ENCODE results near the gene TMEM163.

TMEM163 gene

DNA sequence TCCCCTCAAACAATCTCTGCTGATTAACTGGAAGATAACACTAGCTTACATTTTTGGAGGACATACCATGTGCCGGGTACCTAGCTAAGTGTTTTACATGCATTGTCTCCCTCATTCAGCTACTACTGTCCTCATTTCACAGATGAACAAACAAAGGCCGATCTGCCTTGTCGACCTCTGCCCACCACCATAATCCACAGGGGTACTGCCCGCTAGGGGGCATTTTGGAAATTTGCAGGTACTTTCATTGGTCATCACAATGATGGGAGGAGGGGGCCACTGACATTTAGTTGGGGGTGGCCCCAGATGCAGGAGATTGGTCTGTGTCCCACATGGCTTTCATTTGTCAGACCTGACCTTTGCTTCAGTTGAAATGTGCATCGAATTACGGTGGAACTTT is 3.9 kb upstream of the TMEM163 start:
- H3K4me1 ChIP-seq (ENCODE audit: control insufficient read depth, insufficient read depth, low read length): no peaks in the 10 kb centered on the region
- no peak overlapping the region for H3K4me3 ChIP-seq (ENCODE audit: low read depth, low read length)
- ChIA-PET CTCF (no interaction called here), POLR2A (no interaction called here)
- H3K27ac ChIP-seq (ENCODE audit: extremely low read depth, low read depth, low read length): no peak overlapping the region
- no peaks in the 10 kb centered on the region for H3K9me3 ChIP-seq (ENCODE audit: control insufficient read depth, insufficient read depth, low read depth, low read length)
- H3K36me3 ChIP-seq (ENCODE audit: control insufficient read depth in 2 of 2, insufficient read depth in 1 of 2, low read length in 2 of 2): no peaks in the 10 kb centered on the region
- TF ChIP-seq MEIS1 (CRISPR knock-in tag; IDR thresholded peaks at IDR 0.05; ENCODE audit: borderline replicate concordance) (no peak), ZNF837 (tag by site-specific recombination; IDR thresholded peaks at IDR 0.05) (no peak), ZNF629 (tag by site-specific recombination; IDR thresholded peaks at IDR 0.05) (no peak), ZNF76 (tag by site-specific recombination; IDR thresholded peaks at IDR 0.05; ENCODE audit: borderline replicate concordance, low read depth) (no peak), ZNF701 (tag by site-specific recombination; IDR thresholded peaks at IDR 0.05) (no peak), BCL11B (tag by site-specific recombination; IDR thresholded peaks at IDR 0.05; ENCODE audit: low read depth) (no peak), ZNF660 (tag by site-specific recombination; IDR thresholded peaks at IDR 0.05) (no peak), ZSCAN23 (tag by site-specific recombination; IDR thresholded peaks at IDR 0.05) (no peak), SP7 (tag by site-specific recombination; IDR thresholded peaks at IDR 0.05) (no peak), ZNF777 (tag by site-specific recombination; IDR thresholded peaks at IDR 0.05; ENCODE audit: borderline replicate concordance) (no peak), ZNF521 (tag by site-specific recombination; IDR thresholded peaks at IDR 0.05) (no peak)

DNA sequence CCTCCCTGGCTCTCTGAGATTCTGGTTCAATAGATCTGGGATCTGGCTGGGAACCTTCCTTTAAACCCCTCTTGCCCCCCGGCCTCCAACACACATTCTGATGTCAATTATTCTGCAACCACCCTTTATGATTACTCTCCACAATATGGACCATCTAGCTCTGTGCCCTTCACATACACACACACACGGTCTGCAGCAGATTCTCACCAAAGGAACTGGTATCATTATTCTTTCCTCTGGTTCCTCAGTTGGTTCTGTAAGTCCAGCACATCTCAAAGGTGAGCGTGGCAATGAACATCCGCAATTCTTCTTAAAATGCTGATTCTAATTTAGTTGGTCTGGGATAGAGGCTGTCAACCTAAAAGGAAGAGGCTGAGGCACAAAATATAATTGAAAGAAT is 2.8 kb upstream of the TMEM163 start:
- H3K4me3 ChIP-seq (ENCODE audit: low read depth, low read length): no peak overlapping the region
- CTCF ChIA-PET: interaction anchor here (0.7 kb wide), 1 partner anchor 61 kb away, joined by 3 read pairs; no protein-coding TSS in a partner anchor
- POLR2A ChIA-PET: no interaction called here
- no peaks in the 10 kb centered on the region for H3K9me3 ChIP-seq (ENCODE audit: control insufficient read depth, insufficient read depth, low read depth, low read length)
- TF ChIP-seq, protein P1, sequence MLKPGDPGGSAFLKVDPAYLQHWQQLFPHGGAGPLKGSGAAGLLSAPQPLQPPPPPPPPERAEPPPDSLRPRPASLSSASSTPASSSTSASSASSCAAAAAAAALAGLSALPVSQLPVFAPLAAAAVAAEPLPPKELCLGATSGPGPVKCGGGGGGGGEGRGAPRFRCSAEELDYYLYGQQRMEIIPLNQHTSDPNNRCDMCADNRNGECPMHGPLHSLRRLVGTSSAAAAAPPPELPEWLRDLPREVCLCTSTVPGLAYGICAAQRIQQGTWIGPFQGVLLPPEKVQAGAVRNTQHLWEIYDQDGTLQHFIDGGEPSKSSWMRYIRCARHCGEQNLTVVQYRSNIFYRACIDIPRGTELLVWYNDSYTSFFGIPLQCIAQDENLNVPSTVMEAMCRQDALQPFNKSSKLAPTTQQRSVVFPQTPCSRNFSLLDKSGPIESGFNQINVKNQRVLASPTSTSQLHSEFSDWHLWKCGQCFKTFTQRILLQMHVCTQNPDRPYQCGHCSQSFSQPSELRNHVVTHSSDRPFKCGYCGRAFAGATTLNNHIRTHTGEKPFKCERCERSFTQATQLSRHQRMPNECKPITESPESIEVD (tag by site-specific recombination; IDR thresholded peaks at IDR 0.05): no peak
- no peak for TF ChIP-seq ZNF221 (tag by site-specific recombination; IDR thresholded peaks at IDR 0.05; ENCODE audit: borderline replicate concordance)
- TF ChIP-seq TCF7L2 (IDR thresholded peaks at IDR 0.05; ENCODE audit: borderline replicate concordance, low read depth, low read length): no peak
- no peak for TF ChIP-seq ZNF423 (tag by site-specific recombination; IDR thresholded peaks at IDR 0.05)
- TF ChIP-seq KLF8 (tag by site-specific recombination; IDR thresholded peaks at IDR 0.05): no peak
- no peak for TF ChIP-seq ZNF391 (tag by site-specific recombination; IDR thresholded peaks at IDR 0.05; ENCODE audit: borderline replicate concordance, low read depth)
- TF ChIP-seq ZNF544 (tag by site-specific recombination; IDR thresholded peaks at IDR 0.05): no peak
- no peak for TF ChIP-seq ZNF248 (tag by site-specific recombination; IDR thresholded peaks at IDR 0.05)
- TF ChIP-seq, protein P2, sequence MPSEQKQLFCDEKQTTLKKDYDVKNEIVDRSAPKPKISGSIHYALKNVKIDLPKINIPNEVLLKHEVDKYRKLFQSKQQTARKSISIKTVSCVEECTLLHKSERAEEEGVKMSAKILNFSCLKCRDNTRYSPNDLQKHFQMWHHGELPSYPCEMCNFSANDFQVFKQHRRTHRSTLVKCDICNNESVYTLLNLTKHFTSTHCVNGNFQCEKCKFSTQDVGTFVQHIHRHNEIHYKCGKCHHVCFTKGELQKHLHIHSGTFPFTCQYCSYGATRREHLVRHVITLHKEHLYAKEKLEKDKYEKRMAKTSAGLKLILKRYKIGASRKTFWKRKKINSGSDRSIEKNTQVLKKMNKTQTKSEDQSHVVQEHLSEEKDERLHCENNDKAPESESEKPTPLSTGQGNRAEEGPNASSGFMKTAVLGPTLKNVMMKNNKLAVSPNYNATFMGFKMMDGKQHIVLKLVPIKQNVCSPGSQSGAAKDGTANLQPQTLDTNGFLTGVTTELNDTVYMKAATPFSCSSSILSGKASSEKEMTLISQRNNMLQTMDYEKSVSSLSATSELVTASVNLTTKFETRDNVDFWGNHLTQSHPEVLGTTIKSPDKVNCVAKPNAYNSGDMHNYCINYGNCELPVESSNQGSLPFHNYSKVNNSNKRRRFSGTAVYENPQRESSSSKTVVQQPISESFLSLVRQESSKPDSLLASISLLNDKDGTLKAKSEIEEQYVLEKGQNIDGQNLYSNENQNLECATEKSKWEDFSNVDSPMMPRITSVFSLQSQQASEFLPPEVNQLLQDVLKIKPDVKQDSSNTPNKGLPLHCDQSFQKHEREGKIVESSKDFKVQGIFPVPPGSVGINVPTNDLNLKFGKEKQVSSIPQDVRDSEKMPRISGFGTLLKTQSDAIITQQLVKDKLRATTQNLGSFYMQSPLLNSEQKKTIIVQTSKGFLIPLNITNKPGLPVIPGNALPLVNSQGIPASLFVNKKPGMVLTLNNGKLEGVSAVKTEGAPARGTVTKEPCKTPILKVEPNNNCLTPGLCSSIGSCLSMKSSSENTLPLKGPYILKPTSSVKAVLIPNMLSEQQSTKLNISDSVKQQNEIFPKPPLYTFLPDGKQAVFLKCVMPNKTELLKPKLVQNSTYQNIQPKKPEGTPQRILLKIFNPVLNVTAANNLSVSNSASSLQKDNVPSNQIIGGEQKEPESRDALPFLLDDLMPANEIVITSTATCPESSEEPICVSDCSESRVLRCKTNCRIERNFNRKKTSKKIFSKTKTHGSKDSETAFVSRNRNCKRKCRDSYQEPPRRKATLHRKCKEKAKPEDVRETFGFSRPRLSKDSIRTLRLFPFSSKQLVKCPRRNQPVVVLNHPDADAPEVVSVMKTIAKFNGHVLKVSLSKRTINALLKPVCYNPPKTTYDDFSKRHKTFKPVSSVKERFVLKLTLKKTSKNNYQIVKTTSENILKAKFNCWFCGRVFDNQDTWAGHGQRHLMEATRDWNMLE (tag by site-specific recombination; conservative IDR thresholded peaks at IDR 0.05; ENCODE audit: low read depth): no peak
- no peak for TF ChIP-seq BCL11A (tag by site-specific recombination; IDR thresholded peaks at IDR 0.05; ENCODE audit: low read depth)
- no peak for TF ChIP-seq ZSCAN23 (tag by site-specific recombination; IDR thresholded peaks at IDR 0.05)
- no peak for TF ChIP-seq ZEB2 (tag by site-specific recombination; IDR thresholded peaks at IDR 0.05)
- TF ChIP-seq ZNF830 (tag by site-specific recombination; IDR thresholded peaks at IDR 0.05; ENCODE audit: low read depth): no peak
- no peak for TF ChIP-seq ZNF701 (tag by site-specific recombination; IDR thresholded peaks at IDR 0.05)
- no peak for TF ChIP-seq ZNF302 (tag by site-specific recombination; IDR thresholded peaks at IDR 0.05; ENCODE audit: low read depth)
- H3K36me3 ChIP-seq (ENCODE audit: control insufficient read depth in 2 of 2, insufficient read depth in 1 of 2, low read length in 2 of 2): no peaks in the 10 kb centered on the region
- H3K27ac ChIP-seq (ENCODE audit: extremely low read depth, low read depth, low read length): no peak overlapping the region
- no peaks in the 10 kb centered on the region for H3K4me1 ChIP-seq (ENCODE audit: control insufficient read depth, insufficient read depth, low read length)
